ENCODE results near the gene C1orf50.

Gene C1orf50

DNA sequence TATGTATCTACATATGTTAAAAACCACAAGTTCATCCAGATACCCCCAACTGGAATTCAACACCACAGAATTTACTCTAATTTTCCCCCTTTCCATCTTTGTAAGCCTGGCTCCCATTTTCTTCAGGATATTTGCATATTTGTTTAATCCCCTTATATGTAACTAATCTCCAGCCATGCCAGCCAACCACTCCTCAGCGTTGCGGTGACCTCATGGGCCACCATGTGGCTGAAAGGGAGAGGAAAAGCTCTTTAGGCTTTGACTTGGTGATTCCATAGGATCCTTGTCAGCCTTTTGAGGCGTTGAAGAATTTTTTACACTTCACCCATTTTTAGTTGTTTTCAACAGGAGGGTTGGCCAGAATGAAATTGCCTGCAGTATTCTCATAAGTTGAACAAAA lies 37.0 kb upstream of the C1orf50 start:
- no peak overlapping the region for H3K9ac ChIP-seq
- H2AFZ ChIP-seq, result no peak overlapping the region
- H3K27ac ChIP-seq, result no peak overlapping the region
- no peaks in the 10 kb centered on the region for H3K36me3 ChIP-seq (ENCODE audit: control insufficient read depth, insufficient read depth, low read length)
- no peaks in the 10 kb centered on the region for H3K4me1 ChIP-seq
- no peak for TF ChIP-seq CTCF (IDR thresholded peaks at IDR 0.05)
- H3K4me2 ChIP-seq (ENCODE audit: low read length), result no peak overlapping the region
- H3K4me3 ChIP-seq (ENCODE audit: low read depth, low read length), result no peak overlapping the region
- no peaks in the 10 kb centered on the region for H3K27me3 ChIP-seq (ENCODE audit: control insufficient read depth, insufficient read depth, low read length)
- no peaks in the 10 kb centered on the region for H3K9me3 ChIP-seq (ENCODE audit: control insufficient read depth, low read length)
- H3K79me2 ChIP-seq, result no peaks in the 10 kb centered on the region

DNA sequence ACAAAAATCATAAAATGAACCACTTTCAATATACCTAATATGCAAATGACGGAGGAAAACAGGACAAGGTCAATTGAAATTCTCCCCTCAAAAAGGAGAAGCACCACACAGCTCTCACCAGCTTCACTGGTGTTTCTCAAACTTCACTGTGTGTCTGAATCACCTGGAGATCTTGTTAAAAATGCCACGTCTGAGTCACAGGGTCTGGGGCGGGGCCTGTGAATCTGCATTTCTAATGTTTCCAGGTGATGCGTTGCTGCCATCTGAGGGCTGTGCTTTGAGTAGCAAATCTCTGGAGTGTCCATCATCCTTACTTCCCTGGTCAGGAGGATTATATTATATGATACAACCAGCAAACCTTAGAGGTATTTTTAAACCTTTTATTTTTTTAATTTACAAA lies 36.1 kb upstream of the C1orf50 start:
- H3K9me3 ChIP-seq (ENCODE audit: control insufficient read depth, low read length), result no peaks in the 10 kb centered on the region
- no peaks in the 10 kb centered on the region for H3K4me1 ChIP-seq
- H3K36me3 ChIP-seq (ENCODE audit: control insufficient read depth, insufficient read depth, low read length), result no peaks in the 10 kb centered on the region
- no peak overlapping the region for H3K4me2 ChIP-seq (ENCODE audit: low read length)
- no peak overlapping the region for H3K9ac ChIP-seq
- H2AFZ ChIP-seq, result no peak overlapping the region
- no peak overlapping the region for H3K27ac ChIP-seq
- H3K79me2 ChIP-seq, result no peaks in the 10 kb centered on the region
- H3K27me3 ChIP-seq (ENCODE audit: control insufficient read depth, insufficient read depth, low read length), result no peaks in the 10 kb centered on the region
- no peak overlapping the region for H3K4me3 ChIP-seq (ENCODE audit: low read depth, low read length)
- no peak for TF ChIP-seq CTCF (IDR thresholded peaks at IDR 0.05)

GRCh38 chr1:42731585-42731984 lies 35.5 kb upstream of the C1orf50 start:
- no peak for TF ChIP-seq CTCF (IDR thresholded peaks at IDR 0.05)
- no peak overlapping the region for H2AFZ ChIP-seq
- no peak overlapping the region for H3K9ac ChIP-seq
- H3K79me2 ChIP-seq, result no peaks in the 10 kb centered on the region
- no peak overlapping the region for H3K4me3 ChIP-seq (ENCODE audit: low read depth, low read length)
- no peaks in the 10 kb centered on the region for H3K9me3 ChIP-seq (ENCODE audit: control insufficient read depth, low read length)
- H3K4me1 ChIP-seq, result peaks cover 3% of the 10 kb centered on the region
- no peaks in the 10 kb centered on the region for H3K27me3 ChIP-seq (ENCODE audit: control insufficient read depth, insufficient read depth, low read length)
- H3K4me2 ChIP-seq (ENCODE audit: low read length), result no peak overlapping the region
- H3K36me3 ChIP-seq (ENCODE audit: control insufficient read depth, insufficient read depth, low read length), result no peaks in the 10 kb centered on the region
- H3K27ac ChIP-seq, result no peak overlapping the region

DNA sequence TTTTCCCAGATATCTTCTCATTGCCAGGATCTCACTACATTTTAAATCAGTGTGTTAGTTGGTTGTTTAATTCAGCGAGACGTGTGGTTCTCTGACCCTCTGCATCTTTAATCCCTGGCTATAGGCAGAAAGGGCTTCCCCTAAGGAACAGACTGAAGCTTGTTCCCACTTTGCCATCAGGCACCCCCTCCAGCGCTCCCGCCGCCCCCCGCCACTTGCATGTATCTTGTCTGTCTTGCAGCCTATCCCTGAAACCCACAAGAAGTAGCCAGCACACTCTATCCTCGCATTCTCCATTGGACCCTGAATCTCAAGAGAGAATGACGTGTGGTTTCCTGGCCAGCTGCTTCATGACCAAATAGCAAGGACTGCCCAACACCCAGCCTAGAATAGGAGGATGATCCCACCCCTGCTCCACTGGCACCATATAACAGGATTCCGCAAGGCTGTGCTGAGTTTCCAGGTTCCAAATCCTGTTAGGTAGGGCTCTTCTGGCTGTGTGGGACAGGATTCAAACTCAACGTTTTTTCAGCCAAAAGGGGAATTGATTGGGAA lies 34.8 kb upstream of the C1orf50 start:
- Histone ChIP-seq H3K9me3 (ENCODE audit: control insufficient read depth, low read length) (no peaks in the 10 kb centered on the region), H3K79me2 (no peaks in the 10 kb centered on the region), H3K9ac (no peak overlapping the region), H3K4me3 (ENCODE audit: low read depth, low read length) (no peak overlapping the region), H3K4me2 (ENCODE audit: low read length) (no peak overlapping the region), H3K4me1 (peaks cover 9% of the 10 kb centered on the region), H3K27ac (no peak overlapping the region), H3K27me3 (ENCODE audit: control insufficient read depth, insufficient read depth, low read length) (no peaks in the 10 kb centered on the region), H3K36me3 (ENCODE audit: control insufficient read depth, insufficient read depth, low read length) (no peaks in the 10 kb centered on the region), H2AFZ (no peak overlapping the region)
- TF ChIP-seq CTCF (IDR thresholded peaks at IDR 0.05), result no peak

GRCh38 chr1:42733415-42734200 lies 33.4 kb upstream of the C1orf50 start:
- Histone ChIP-seq H3K36me3 (ENCODE audit: control insufficient read depth, insufficient read depth, low read length) (no peaks in the 10 kb centered on the region), H2AFZ (no peak overlapping the region), H3K79me2 (no peaks in the 10 kb centered on the region), H3K4me3 (ENCODE audit: low read depth, low read length) (no peak overlapping the region), H3K9ac (no peak overlapping the region), H3K27ac (no peak overlapping the region), H3K4me1 (peaks cover 9% of the 10 kb centered on the region), H3K27me3 (ENCODE audit: control insufficient read depth, insufficient read depth, low read length) (no peaks in the 10 kb centered on the region), H3K4me2 (ENCODE audit: low read length) (no peak overlapping the region), H3K9me3 (ENCODE audit: control insufficient read depth, low read length) (no peaks in the 10 kb centered on the region)
- no peak for TF ChIP-seq CTCF (IDR thresholded peaks at IDR 0.05)

All from parathyroid adenoma (tissue), 2 donors.